Osteoblast (primary cell): ENCODE measurements around the gene OR8J1. TPM values are rescaled to one million over a fixed set of nuclear protein-coding genes. Genes with fewer than 3 reads are reported as not detected.

ENCODE experiments used
- DNase-seq: peaks from one replicate; pipeline ENCODE4 v3.0.0; 2011; ENCODE audit warnings: low spot score, mixed read lengths; ENCODE audit not compliant: insufficient read length; ENCODE audit errors: missing footprints
- H2AFZ ChIP-seq: 2 replicates; pipeline ENCODE4 v1.6.0; 2011; ENCODE audit warnings: mild to moderate bottlenecking, low read length
- H3K27ac ChIP-seq: 2 replicates; pipeline ENCODE4 v1.5.1; 2011; ENCODE audit warnings: mild to moderate bottlenecking, low read depth, low read length, moderate library complexity
- H3K27me3 ChIP-seq: 2 replicates; pipeline ENCODE4 v1.6.0; 2012; ENCODE audit warnings: mild to moderate bottlenecking, control low read depth, inconsistent platforms, low read length, moderate library complexity; ENCODE audit not compliant: insufficient read depth
- H3K36me3 ChIP-seq: 2 replicates; pipeline ENCODE4 v1.5.1; 2011; ENCODE audit warnings: mild to moderate bottlenecking, low read length, control low read depth, moderate library complexity; ENCODE audit not compliant: insufficient read depth
- H3K4me1 ChIP-seq: 2 replicates; pipeline ENCODE4 v1.5.1; 2011; ENCODE audit warnings: mild to moderate bottlenecking, low read length, control low read depth, moderate library complexity; ENCODE audit not compliant: insufficient read depth
- H3K4me2 ChIP-seq: 2 replicates; pipeline ENCODE4 v1.6.0; 2011; ENCODE audit warnings: mild to moderate bottlenecking, low read length; ENCODE audit not compliant: insufficient read depth
- H3K4me3 ChIP-seq: fragments of 200-600 bp; sonication (generic); 3 replicates; pipeline ENCODE4 v1.5.1; 2012; ENCODE audit warnings: mild to moderate bottlenecking, low read length, inconsistent platforms; ENCODE audit not compliant: insufficient read depth
- H3K79me2 ChIP-seq: 2 replicates; pipeline ENCODE4 v1.6.0; 2012; ENCODE audit warnings: mild to moderate bottlenecking, low read length, control low read depth, inconsistent platforms; ENCODE audit not compliant: insufficient read depth
- H3K9me3 ChIP-seq: 2 replicates; pipeline ENCODE4 v1.5.1; 2011; ENCODE audit warnings: low read depth, low read length, control low read depth
- H4K20me1 ChIP-seq: 2 replicates; pipeline ENCODE4 v1.6.0; 2012; ENCODE audit warnings: mild to moderate bottlenecking, low read length, control low read depth; ENCODE audit not compliant: insufficient read depth
- CTCF ChIP-seq: IDR thresholded peaks from 2 replicates; pipeline ENCODE4 v1.5.1; 2011; ENCODE audit warnings: mild to moderate bottlenecking, low read depth, low read length, moderate library complexity; ENCODE audit errors: extremely low read depth
- total RNA-seq: library from RNA; depleted of rRNA; stranded (reverse); fragments of >200 nt; gene quantifications from 2 replicates; pipeline ENCODE4 v1.2.3, GENCODE V29; 2012

Gene OR8J1
- total RNA-seq, 1 donor, result not detected

- no peaks in the 10 kb centered on the region for H3K4me1 ChIP-seq
- no peak overlapping the region for H3K27ac ChIP-seq
- H3K4me3 ChIP-seq, result no peak overlapping the region
- H3K36me3 ChIP-seq, result no peaks in the 10 kb centered on the region
- H3K9me3 ChIP-seq, result no peaks in the 10 kb centered on the region
- no peak for TF ChIP-seq CTCF
- DNase-seq, result no peak
- no peak overlapping the region for H2AFZ ChIP-seq
- H3K27me3 ChIP-seq, result no peaks in the 10 kb centered on the region
- no peaks in the 10 kb centered on the region for H4K20me1 ChIP-seq
- no peak overlapping the region for H3K4me2 ChIP-seq
- no peaks in the 10 kb centered on the region for H3K79me2 ChIP-seq
These were observed 20.9 kb upstream of the OR8J1 start for GRCh38 chr11:56333156-56333555.

GRCh38 chr11:56340289-56340688 lies 13.8 kb upstream of the OR8J1 start:
- H3K27ac ChIP-seq, result no peak overlapping the region
- no peaks in the 10 kb centered on the region for H3K27me3 ChIP-seq
- TF ChIP-seq CTCF, result no peak
- no peak overlapping the region for H2AFZ ChIP-seq
- no peak overlapping the region for H3K4me2 ChIP-seq
- DNase-seq, result no peak
- H3K79me2 ChIP-seq, result no peaks in the 10 kb centered on the region
- H3K9me3 ChIP-seq, result peaks cover 7% of the 10 kb centered on the region
- H3K36me3 ChIP-seq, result no peaks in the 10 kb centered on the region
- H3K4me1 ChIP-seq, result no peaks in the 10 kb centered on the region
- H4K20me1 ChIP-seq, result no peaks in the 10 kb centered on the region
- no peak overlapping the region for H3K4me3 ChIP-seq

GRCh38 chr11:56345739-56346138 lies 8.4 kb upstream of the OR8J1 start, which contains the start of gene OR8K1:
OR8K1 (plus strand) TSS chr11:56346039; CDS start chr11:56346039, 0 bp downstream.
- no peak within 1 kb of the TSS for H3K4me2 ChIP-seq
- no peak for TF ChIP-seq CTCF
- H3K27ac ChIP-seq, result no peak within 1 kb of the TSS
- H3K36me3 ChIP-seq, result no peaks in the 10 kb centered on the region
- no peaks in the 10 kb centered on the region for H3K27me3 ChIP-seq
- H2AFZ ChIP-seq, result no peak within 1 kb of the TSS
- no peak for DNase-seq
- H3K4me3 ChIP-seq, result no peak within 1 kb of the TSS
- no peaks in the 10 kb centered on the region for H3K9me3 ChIP-seq
- no peaks in the 10 kb centered on the region for H3K79me2 ChIP-seq
- H4K20me1 ChIP-seq, result no peaks in the 10 kb centered on the region
- no peaks in the 10 kb centered on the region for H3K4me1 ChIP-seq

GRCh38 chr11:56375324-56375723 lies 21.2 kb downstream of the OR8J1 start, which contains the start of gene OR8U1:
OR8U1 (plus strand) TSS chr11:56375624; CDS start chr11:56375624, 0 bp downstream.
- H3K4me2 ChIP-seq, result no peak within 1 kb of the TSS
- H3K4me1 ChIP-seq, result no peaks in the 10 kb centered on the region
- H3K9me3 ChIP-seq, result peaks cover 7% of the 10 kb centered on the region
- DNase-seq, result no peak
- H3K36me3 ChIP-seq, result no peaks in the 10 kb centered on the region
- no peak for TF ChIP-seq CTCF
- no peaks in the 10 kb centered on the region for H3K79me2 ChIP-seq
- no peaks in the 10 kb centered on the region for H3K27me3 ChIP-seq
- H4K20me1 ChIP-seq, result no peaks in the 10 kb centered on the region
- H3K4me3 ChIP-seq, result no peak within 1 kb of the TSS
- no peak within 1 kb of the TSS for H3K27ac ChIP-seq
- no peak within 1 kb of the TSS for H2AFZ ChIP-seq
